ENCODE results near the gene MAFG.
"Not testable (repeated sequence)": the region's sequence is repeated elsewhere in the genome, so short reads cannot be mapped to it uniquely, and the experiment has no call there.

Gene MAFG

GRCh38 chr17:81957691-81958432 lies 30.3 kb upstream of the MAFG start:
- no peak for DNase-seq

DNA sequence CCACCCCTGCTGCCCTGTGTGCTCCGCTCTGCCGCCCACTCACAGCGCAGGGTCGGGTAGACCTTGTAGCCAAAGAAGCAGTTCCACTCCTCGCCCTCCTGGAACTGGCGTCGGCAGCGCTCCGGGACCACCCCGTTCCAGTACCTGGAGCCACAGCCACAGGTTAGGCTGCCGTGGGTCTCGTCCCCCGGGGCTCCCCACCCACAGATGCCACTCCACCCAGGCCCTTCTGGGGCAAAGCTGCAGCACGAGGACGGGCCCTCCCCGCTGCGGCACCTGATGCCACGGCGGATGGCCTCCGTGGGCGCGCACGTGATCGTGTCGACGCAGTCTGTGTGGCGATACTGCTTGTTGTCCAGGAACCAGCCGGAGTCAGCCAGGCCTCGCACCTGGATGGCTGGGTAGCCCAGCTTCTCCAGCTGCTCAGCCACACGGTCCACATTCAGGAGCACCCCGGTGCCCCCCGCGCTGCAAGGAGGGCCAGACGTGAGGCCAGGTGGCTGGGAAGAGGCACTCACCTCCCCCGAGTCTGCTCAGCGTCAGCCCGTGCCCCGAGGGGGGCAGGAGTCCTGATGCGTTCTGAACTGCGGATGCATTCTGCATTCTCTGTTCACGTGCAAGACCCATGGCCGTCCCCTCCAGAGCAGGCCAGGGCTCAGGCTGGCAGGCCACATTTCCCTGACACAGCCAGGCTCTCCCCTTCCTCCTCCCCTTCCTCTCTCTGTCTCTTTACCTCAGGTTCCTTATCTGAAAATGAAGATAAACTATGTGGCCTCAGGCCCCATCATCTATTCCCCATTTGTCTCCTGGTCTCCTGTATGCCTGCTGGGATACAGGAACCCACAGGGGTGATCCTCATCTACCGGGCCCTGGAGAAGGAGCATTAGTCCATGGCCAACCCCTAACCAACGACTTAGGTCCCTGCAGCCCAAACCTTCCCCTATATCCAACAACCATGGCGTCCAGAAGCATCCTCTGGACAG lies 29.4 kb upstream of the MAFG start:
- DNase-seq, result no peak

GRCh38 chr17:81955756-81956544 lies 28.4 kb upstream of the MAFG start:
- no peak for DNase-seq

- DNase-seq, result no peak
Measured at GRCh38 chr17:81955058-81955681, 27.6 kb upstream of the MAFG start.

DNA sequence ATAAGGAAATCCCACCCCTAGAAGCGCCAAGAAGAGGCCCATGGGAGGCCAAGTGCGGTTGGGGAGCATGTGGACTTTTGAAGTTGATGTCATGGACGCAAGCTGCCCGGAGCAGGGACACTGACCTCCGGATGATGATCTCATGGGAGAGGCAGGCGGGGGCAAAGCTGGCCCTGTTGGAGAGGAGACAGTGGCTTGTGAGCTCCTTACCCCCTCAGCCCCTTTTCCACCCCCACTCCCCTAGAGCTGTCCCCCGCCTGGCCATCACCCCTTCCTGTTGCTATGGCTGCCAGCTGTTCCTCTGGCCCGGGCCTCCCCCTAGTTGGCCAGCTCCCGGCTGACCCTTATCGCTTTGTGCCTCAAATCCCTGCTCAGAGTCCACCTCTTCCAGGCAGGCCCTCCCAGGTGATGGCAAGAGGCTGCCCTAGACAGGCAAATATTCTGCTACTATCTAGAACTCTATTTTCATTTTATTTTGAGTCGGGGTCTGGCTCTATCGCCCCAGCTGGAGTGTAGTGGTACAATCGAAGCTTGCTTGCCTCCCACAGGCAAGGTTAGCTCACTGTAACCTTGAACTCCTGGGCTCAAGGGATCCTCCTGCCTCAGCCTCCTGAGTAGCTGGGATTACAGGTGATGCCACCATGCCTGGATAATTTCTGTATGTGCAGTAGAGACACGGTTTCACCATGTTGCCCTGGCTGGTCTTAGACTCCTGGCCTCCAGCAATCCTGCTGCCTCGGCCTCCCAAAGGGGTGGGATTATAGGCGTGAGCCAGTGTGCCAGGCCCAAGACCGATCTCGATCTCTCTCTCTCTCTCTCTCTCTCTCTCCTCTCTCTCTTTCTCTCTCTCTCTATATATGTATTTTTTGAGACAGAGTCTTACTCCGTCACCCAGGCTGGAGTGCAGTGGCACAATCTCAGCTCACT lies 26.9 kb upstream of the MAFG start:
- DNase-seq, result no peak

DNA sequence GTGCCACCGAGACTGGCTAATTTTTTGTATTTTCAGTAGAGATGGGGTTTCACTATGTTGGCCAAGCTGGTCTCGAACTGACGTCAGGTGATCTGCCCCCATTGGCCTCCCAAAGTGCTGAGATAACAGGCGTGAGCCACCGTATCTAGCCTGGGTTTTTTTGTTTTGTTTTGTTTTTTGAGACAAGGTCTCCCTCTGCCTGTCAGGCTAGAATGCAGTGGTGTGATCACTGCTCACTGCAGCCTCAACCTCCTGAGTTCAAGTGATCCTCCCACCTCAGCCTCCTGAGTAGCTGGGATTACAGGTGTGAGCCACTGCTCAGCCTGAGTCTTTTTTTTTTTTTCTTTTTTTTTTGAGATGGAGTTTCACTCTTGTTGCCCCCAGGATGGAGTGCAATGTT lies 25.9 kb upstream of the MAFG start:
- not testable (repeated sequence) for DNase-seq

DNA sequence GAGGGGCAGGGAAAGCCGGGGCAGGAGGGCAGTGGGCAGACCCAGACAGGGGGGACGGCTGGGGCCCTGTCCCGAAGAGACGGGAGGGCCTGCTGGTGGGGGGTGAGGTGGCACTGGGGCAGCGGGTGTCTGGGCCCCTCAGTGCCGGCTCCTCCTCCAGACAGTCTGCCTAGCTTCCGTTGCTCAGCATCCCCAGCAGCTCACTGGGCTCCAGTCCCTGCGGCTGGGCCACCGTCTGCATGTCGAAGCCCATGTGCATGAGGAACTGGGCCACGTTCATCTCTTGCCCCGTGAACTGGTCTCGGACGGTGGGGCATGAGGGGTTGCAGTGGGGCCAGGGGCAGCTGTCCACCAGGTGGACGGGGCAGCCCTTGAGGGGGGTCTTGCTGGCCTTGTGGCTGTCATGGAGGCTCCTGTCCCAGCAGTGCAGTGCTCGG lies 25.3 kb upstream of the MAFG start:
- DNase-seq, result no peak

DNA sequence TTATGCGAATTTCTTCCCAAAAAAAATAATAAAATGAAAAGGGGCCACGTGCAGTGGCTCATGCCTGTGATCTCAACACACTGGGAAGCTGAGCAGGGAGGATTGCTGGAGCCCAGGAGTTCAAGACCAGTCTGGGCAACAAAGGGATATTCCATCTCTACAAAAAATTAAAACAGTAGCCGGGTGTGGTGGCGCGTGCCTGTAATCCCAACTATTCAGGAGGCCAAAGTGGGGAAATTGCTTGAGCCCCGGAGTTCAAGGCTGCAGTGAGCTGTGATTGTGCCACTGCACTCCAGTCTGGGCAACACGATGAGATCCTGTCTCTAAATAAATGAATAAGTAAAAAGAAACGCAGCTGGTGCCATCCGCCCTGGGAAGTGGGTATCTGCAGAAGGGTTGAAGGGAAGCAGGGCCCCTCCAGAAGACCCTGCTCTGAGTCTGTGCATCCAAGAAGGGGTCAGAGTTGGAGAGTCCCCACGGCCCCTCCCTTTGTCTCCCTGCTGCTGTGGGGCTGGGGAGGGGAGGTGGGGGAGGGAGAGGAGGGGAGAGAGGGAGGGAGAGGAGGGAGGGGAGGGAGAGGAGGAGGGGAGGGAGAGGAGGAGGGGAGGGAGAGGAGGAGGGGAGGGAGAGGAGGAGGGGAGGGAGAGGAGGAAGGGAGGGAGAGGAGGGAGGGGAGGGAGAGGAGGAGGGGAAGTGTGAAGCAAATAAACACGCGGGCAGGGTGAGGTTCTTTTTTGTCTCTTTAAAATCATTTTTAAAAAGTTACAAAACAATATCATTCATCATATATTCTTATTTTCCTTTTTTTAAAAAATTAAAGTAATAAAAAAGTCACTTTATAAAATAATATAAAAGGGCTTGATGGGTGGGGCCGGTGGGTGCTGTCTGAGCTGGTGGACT lies 24.5 kb upstream of the MAFG start:
- no peak for DNase-seq

- DNase-seq, result no peak
Measured at GRCh38 chr17:81950501-81950900, 23.0 kb upstream of the MAFG start.

GRCh38 chr17:81948635-81949378 lies 21.3 kb upstream of the MAFG start:
- no peak for DNase-seq

DNA sequence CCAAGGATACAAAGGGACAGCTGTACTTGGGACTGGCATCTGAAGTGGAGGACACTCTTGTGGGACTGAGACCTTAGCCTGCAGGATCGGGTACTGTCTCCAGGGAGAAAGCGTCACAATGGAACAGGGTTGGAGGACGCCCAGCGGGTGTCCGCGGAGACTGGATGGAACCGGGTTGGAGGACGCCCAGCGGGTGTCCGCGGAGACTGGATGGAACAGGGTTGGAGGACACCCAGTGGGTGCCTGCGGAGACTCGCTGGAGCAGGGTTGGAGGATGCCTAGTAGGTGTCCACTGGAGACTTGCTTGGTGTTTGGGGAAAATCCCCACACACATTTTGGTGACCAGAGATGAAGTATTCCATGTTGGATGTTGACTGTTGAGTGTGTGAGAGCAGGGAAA lies 19.7 kb upstream of the MAFG start, which contains the start of gene MYADML2:
Gene MYADML2 (minus strand): TSS at position 45 of the 400 bp plus-strand sequence. CDS start 5,492 bp downstream, outside the sequence.
- no peak for DNase-seq

- no peak for DNase-seq
Measured at GRCh38 chr17:81944858-81945257, 17.3 kb upstream of the MAFG start.

- no peak for DNase-seq
Measured at GRCh38 chr17:81942167-81942553, 14.6 kb upstream of the MAFG start.

GRCh38 chr17:81941484-81942166 lies 14.1 kb upstream of the MAFG start:
- DNase-seq, result no peak

- no peak for DNase-seq
Measured at GRCh38 chr17:81940538-81941483, 13.3 kb upstream of the MAFG start.

GRCh38 chr17:81939881-81940385 lies 12.4 kb upstream of the MAFG start:
- DNase-seq, result no peak

DNA sequence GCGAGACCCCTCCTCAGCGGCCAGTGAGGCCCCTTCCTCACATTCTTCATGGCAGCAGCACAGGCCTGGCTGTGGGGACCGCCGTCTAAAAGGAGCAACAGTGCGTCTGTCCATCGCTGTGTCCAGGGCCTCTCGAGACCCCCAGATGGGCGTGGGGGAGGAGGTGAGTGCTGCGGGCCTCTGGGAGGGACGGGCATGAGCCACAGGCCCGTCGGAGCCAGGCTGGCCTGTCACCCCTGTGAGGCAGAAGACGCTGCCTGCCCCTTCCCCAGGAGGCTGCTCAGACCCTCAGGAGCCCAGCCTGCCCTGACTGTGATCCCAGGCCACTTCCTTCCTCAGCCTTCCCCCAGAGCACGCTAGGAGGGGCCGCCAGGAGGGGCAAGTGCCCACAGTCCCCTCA lies 11.7 kb upstream of the MAFG start:
- DNase-seq, result no peak

- no peak for DNase-seq
Measured at GRCh38 chr17:81935709-81936084, 8.2 kb upstream of the MAFG start.
